GM12872 (cell line): ENCODE results near the gene TPI1.

ENCODE experiments used
- CTCF ChIP-seq: IDR thresholded peaks from 3 replicates; pipeline ENCODE4 v1.5.1; 2011; ENCODE audit warnings: low read depth, mild to moderate bottlenecking, low read length, moderate library complexity; ENCODE audit not compliant: insufficient read depth

The TPI1 gene

GRCh38 chr12:6896846-6897435 lies 29.6 kb downstream of the TPI1 start:
- no peak for TF ChIP-seq CTCF

- no peak for TF ChIP-seq CTCF
Measured at GRCh38 chr12:6899427-6899826, 32.1 kb downstream of the TPI1 start.

- TF ChIP-seq CTCF: no peak
Measured at GRCh38 chr12:6899837-6900519, 32.6 kb downstream of the TPI1 start.

GRCh38 chr12:6902448-6902847 lies 35.1 kb downstream of the TPI1 start:
- TF ChIP-seq CTCF: no peak

- no peak for TF ChIP-seq CTCF
Measured at GRCh38 chr12:6903722-6904121, 36.4 kb downstream of the TPI1 start.

- no peak for TF ChIP-seq CTCF
Measured at GRCh38 chr12:6904280-6905276, 37.2 kb downstream of the TPI1 start, which contains the start of gene LRRC23. Gene LRRC23, plus strand, starts transcription at chr12:6904822. Its CDS starts 812 bp downstream, at chr12:6905634.
